Heart left ventricle (tissue), 16 donors: ENCODE results near the gene CHD2. TPM values are rescaled to one million over a fixed set of nuclear protein-coding genes. Genes with fewer than 3 reads are reported as not detected.

ENCODE experiments used
- ATAC-seq, 4 donors: fragments of 200-7000 bp; cut with Tn5 transposase; one replicate each; pipeline ENCODE4 v1.9.1; 2020 to 2022; ENCODE audit warnings: moderate library complexity in 4 of 4, mild to moderate bottlenecking in 3 of 4, moderate number of reproducible peaks in 1 of 4
- DNase-seq, 5 donors: peaks; one replicate each; pipeline ENCODE4 v3.0.0-alpha.2; 2020
- H3K27ac ChIP-seq, 12 donors: fragments of 200-600 bp; sonication (generic) in 4 of 12; one replicate each; pipeline versions ENCODE4 v1.5.0 to v1.8.0; 2016 to 2022; ENCODE audit warnings: mild to moderate bottlenecking in 2 of 12
- H3K27me3 ChIP-seq, 9 donors: fragments of 200-600 bp; sonication (generic) in 2 of 9; one replicate each; pipeline versions ENCODE4 v1.5.1 to v1.8.0; 2016 to 2022; ENCODE audit warnings: mild to moderate bottlenecking in 3 of 9
- H3K36me3 ChIP-seq, 9 donors: fragments of 200-600 bp; sonication (generic) in 2 of 9; one replicate each; pipeline versions ENCODE4 v1.5.0 to v1.8.0; 2018 to 2022; ENCODE audit warnings: mild to moderate bottlenecking in 2 of 9
- H3K4me1 ChIP-seq, 12 donors: fragments of 200-600 bp; sonication (generic) in 4 of 12; one replicate each; pipeline versions ENCODE4 v1.5.0 to v1.8.0; 2016 to 2022; ENCODE audit warnings: mild to moderate bottlenecking in 3 of 12
- H3K4me3 ChIP-seq, 12 donors: fragments of 200-600 bp; sonication (generic) in 4 of 12; one replicate each; pipeline versions ENCODE4 v1.5.0 to v1.8.0; 2017 to 2022; ENCODE audit warnings: mild to moderate bottlenecking in 9 of 12, moderate library complexity in 4 of 12
- H3K9me3 ChIP-seq, 12 donors: fragments of 200-600 bp; sonication (generic) in 4 of 12; one replicate each; pipeline versions ENCODE4 v1.5.0 to v1.8.0; 2016 to 2022; ENCODE audit warnings: mild to moderate bottlenecking in 1 of 12
- POLR2A ChIP-seq, 2 donors: fragments of 450-650 bp; IDR thresholded peaks; one replicate each; pipeline ENCODE4 v1.6.1; 2017; ENCODE audit warnings: antibody characterized with exemption in 2 of 2, mild to moderate bottlenecking in 2 of 2, moderate library complexity in 2 of 2
- whole genome bisulfite sequencing, 4 donors: extraction: QIAGEN DNeasy Blood & Tissue Kit in 2 of 4; methylation state at CpG; one replicate each; pipeline versions ENCODE4 v1.1.5 to v1.1.7; 2013 to 2018; 5-methylcytosine and 5-hydroxymethylcytosine counted together
- intact Hi-C, 10 donors: fragments of 100-400 bp; cut with DNase I; formaldehyde crosslinking; loops; one replicate each; pipeline versions ENCODE4 v1.11.1 to v1.14.2; 2022
- polyA plus RNA-seq, 2 donors: library from polyadenylated mRNA; stranded (reverse); fragments of 200-250 nt; gene quantifications; one replicate each; pipeline ENCODE4 v1.2.3, GENCODE V29; 2013
- total RNA-seq, 9 donors: library from RNA; depleted of rRNA in 2 of 9; stranded (reverse); fragments of >200 nt in 2 of 9; fragmentation: NEBNext Ultra II Directional in 3 of 9; extraction: Animal tissue kit (Norgen Biotek cat#: 25700) in 3 of 9; gene quantifications; one replicate each; pipeline versions ENCODE4 v1.1.0 to v1.2.4, GENCODE V29; 2016 to 2023
- TF ChIP-seq, protein P1 (sequence below), 12 donors: fragments of 200-600 bp; sonication (generic) in 4 of 12; IDR thresholded peaks; one replicate each; pipeline versions ENCODE4 v1.5.0 to v1.8.0; 2018 to 2022; ENCODE audit warnings: antibody characterized with exemption in 12 of 12, mild to moderate bottlenecking in 5 of 12
- donor health status: ischemic (EF 13 %, LVEDD 7.1; RV severe dilation, severe dysfunction).
- donor health status: healthy with polysubstance abuse.
- donor health status: DM: no; HTN: yes; CAD: no.
- donor health status: DM: no; HTN: no; CAD: no.
- donor health status: ischemic (EF 25% LVEDD 6.9; RV normal size, moderate dysfunction).
- donor health status: ischemic (EF 25% LVEDD 5.7; RV mildly dilated, moderate dysfunction).
- donor health status: healthy.
- donor health status: DM: yes; HTN: yes; CAD: no.
- donor health status: ischemic (EF 35%, LVEDD 5.7; RV mildly dilated, moderate dysfunction).
- donor health status: nonischemic (EF 11% LVEDD 7.7; RV severe dilation, severe dysfunction).
- donor health status: DM: yes; HTN: yes; CAD: no.
- donor health status: PGD.
- donor health status: ischemic (EF 29% LVEDD 5.4; RV normal size, mild dysfunction).
- donor health status: nonischemic (EF 23%, LVEDD 6.1; RV moderate dilation, normal function).

The CHD2 gene
- total and polyA plus RNA-seq, 11 donors: 23.1 to 76.8 (median 41.6) TPM

DNA sequence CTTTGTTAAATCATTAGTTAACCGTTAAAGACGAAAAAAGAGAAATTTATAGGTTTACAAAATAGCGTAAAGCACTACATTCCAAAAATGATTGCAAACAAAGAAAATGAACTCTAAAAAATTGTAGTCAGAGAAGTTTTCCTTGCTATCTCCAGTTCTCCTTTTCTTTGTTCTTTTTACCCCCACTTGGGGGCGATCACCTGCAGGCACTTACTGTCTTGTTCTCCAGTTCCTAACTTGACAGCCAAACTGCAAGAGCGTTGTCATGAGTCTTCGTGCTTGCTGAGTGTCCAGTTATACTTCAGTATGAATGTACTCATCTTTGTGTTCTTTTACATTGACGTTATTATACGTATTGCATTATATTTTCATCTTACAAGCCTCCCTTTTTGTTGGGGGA is 54.5 kb downstream of the CHD2 start:
- no peaks in the 10 kb centered on the region for H3K27me3 ChIP-seq
- H3K4me1 ChIP-seq: peaks cover 0 to 19% (median 3%) of the 10 kb centered on the region in 12 donors
- peaks cover 0 to 12% (median 9%) of the 10 kb centered on the region in 12 donors for H3K9me3 ChIP-seq
- DNase-seq (no peak), ATAC-seq (no peak)
- intact Hi-C loops: no loop called here
- TF ChIP-seq POLR2A (IDR thresholded peaks at IDR 0.05): no peak
- TF ChIP-seq, protein P1, sequence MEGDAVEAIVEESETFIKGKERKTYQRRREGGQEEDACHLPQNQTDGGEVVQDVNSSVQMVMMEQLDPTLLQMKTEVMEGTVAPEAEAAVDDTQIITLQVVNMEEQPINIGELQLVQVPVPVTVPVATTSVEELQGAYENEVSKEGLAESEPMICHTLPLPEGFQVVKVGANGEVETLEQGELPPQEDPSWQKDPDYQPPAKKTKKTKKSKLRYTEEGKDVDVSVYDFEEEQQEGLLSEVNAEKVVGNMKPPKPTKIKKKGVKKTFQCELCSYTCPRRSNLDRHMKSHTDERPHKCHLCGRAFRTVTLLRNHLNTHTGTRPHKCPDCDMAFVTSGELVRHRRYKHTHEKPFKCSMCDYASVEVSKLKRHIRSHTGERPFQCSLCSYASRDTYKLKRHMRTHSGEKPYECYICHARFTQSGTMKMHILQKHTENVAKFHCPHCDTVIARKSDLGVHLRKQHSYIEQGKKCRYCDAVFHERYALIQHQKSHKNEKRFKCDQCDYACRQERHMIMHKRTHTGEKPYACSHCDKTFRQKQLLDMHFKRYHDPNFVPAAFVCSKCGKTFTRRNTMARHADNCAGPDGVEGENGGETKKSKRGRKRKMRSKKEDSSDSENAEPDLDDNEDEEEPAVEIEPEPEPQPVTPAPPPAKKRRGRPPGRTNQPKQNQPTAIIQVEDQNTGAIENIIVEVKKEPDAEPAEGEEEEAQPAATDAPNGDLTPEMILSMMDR (IDR thresholded peaks at IDR 0.05): peak in 4 of 12 donors; percentile 13 to 29 (median 22)
- peaks cover 13 to 100% (median 96%) of the 10 kb centered on the region in 9 donors for H3K36me3 ChIP-seq
- H3K27ac ChIP-seq: no peak overlapping the region
- H3K4me3 ChIP-seq: no peak overlapping the region
- 93 to 95% (median 94%) methylated on average over 8 of the region's 8 CpGs for WGBS, 4 donors

GRCh38 chr15:92955706-92956105 is 55.6 kb downstream of the CHD2 start:
- intact Hi-C loops: no loop called here
- Histone ChIP-seq H3K27ac (no peak overlapping the region), H3K27me3 (no peaks in the 10 kb centered on the region), H3K36me3 (peaks cover 7 to 100% (median 96%) of the 10 kb centered on the region in 9 donors), H3K9me3 (peaks cover 0 to under 1% (median 0%) of the 10 kb centered on the region in 12 donors), H3K4me3 (no peak overlapping the region), H3K4me1 (peaks cover 0 to 19% (median 3%) of the 10 kb centered on the region in 12 donors)
- TF ChIP-seq, protein P1 (IDR thresholded peaks at IDR 0.05): no peak
- WGBS, 4 donors: 93 to 99% (median 96%) methylated on average over 2 of the region's 2 CpGs
- DNase-seq: no peak
- ATAC-seq: no peak

GRCh38 chr15:92958105-92958504 is 58.0 kb downstream of the CHD2 start:
- DNase-seq: no peak

GRCh38 chr15:92959219-92959618 is 59.1 kb downstream of the CHD2 start:
- Histone ChIP-seq H3K27me3 (no peaks in the 10 kb centered on the region), H3K4me3 (no peak overlapping the region), H3K36me3 (peaks cover 3 to 99% (median 96%) of the 10 kb centered on the region in 9 donors), H3K9me3 (peaks cover 0 to 7% (median 0%) of the 10 kb centered on the region in 12 donors), H3K4me1 (peaks cover 0 to 23% (median 0%) of the 10 kb centered on the region in 12 donors), H3K27ac (peak overlapping the region in 4 of 12 donors; percentile 19 to 47 (median 44))
- WGBS, 4 donors: 74 to 83% (median 79%) methylated on average over 4 of the region's 4 CpGs
- no peak for DNase-seq
- ATAC-seq: peak in 3 of 4 donors; percentile 24 to 32 (median 26)
- intact Hi-C loops: no loop called here
- TF ChIP-seq, protein P1 (IDR thresholded peaks at IDR 0.05): no peak
- no peak for TF ChIP-seq POLR2A (IDR thresholded peaks at IDR 0.05)

More at GRCh38 chr15:92958105-92958504, 58.0 kb downstream of the CHD2 start:
- intact Hi-C loops: no loop called here
- ATAC-seq: no peak
- no peak overlapping the region for H3K4me3 ChIP-seq
- 71 to 78% (median 72%) methylated on average over 8 of the region's 8 CpGs for WGBS, 4 donors
- peaks cover 0 to 14% (median 0%) of the 10 kb centered on the region in 12 donors for H3K4me1 ChIP-seq
- no peaks in the 10 kb centered on the region for H3K27me3 ChIP-seq
- peak overlapping the region in 7 of 12 donors; percentile 3 to 47 (median 43) for H3K27ac ChIP-seq
- peaks cover 7 to 99% (median 96%) of the 10 kb centered on the region in 9 donors for H3K36me3 ChIP-seq
- peaks cover 0 to 5% (median 0%) of the 10 kb centered on the region in 12 donors for H3K9me3 ChIP-seq
- TF ChIP-seq, protein P1 (IDR thresholded peaks at IDR 0.05): no peak
- no peak for TF ChIP-seq POLR2A (IDR thresholded peaks at IDR 0.05)
